HG02938 (cell line): ENCODE data around the gene PAQR3.
"Not testable (repeated sequence)": the region's sequence is repeated elsewhere in the genome, so short reads cannot be mapped to it uniquely, and the experiment has no call there.

ENCODE experiments used
- ATAC-seq: cut with Tn5 transposase; IDR thresholded peaks from one replicate; pipeline ENCODE4 v1.9.1; 2021; ENCODE audit warnings: mild to moderate bottlenecking, moderate library complexity; ENCODE audit not compliant: unreplicated experiment

Gene PAQR3

GRCh38 chr4:78930016-78930629 lies 9.1 kb downstream of the PAQR3 start:
- no peak for ATAC-seq

- ATAC-seq = no peak
Measured at GRCh38 chr4:78928835-78929234, 10.4 kb downstream of the PAQR3 start.

- no peak for ATAC-seq
Measured at GRCh38 chr4:78926826-78927225, 12.4 kb downstream of the PAQR3 start.

- peak; percentile 60 for ATAC-seq
Measured at GRCh38 chr4:78923464-78924312, 15.6 kb downstream of the PAQR3 start.

- no peak for ATAC-seq
Measured at GRCh38 chr4:78922207-78922606, 17.0 kb downstream of the PAQR3 start.

GRCh38 chr4:78910612-78911011 lies 28.6 kb downstream of the PAQR3 start:
- no peak for ATAC-seq

GRCh38 chr4:78908974-78909373 lies 30.3 kb downstream of the PAQR3 start:
- ATAC-seq = not testable (repeated sequence)

GRCh38 chr4:78907638-78908037 lies 31.6 kb downstream of the PAQR3 start:
- ATAC-seq = no peak

GRCh38 chr4:78904143-78904542 lies 35.1 kb downstream of the PAQR3 start:
- ATAC-seq = no peak

- ATAC-seq = no peak
Measured at GRCh38 chr4:78902298-78902697, 36.9 kb downstream of the PAQR3 start.

GRCh38 chr4:78901882-78902281 lies 37.4 kb downstream of the PAQR3 start:
- ATAC-seq = no peak

GRCh38 chr4:78899302-78899701 lies 39.9 kb downstream of the PAQR3 start:
- no peak for ATAC-seq

GRCh38 chr4:78889955-78890354 lies 49.3 kb downstream of the PAQR3 start:
- ATAC-seq = no peak

- no peak for ATAC-seq
Measured at GRCh38 chr4:78885598-78885997, 53.6 kb downstream of the PAQR3 start.

GRCh38 chr4:78880874-78881492 lies 58.3 kb downstream of the PAQR3 start:
- no peak for ATAC-seq

- no peak for ATAC-seq
Measured at GRCh38 chr4:78878031-78878430, 61.2 kb downstream of the PAQR3 start.

GRCh38 chr4:78876568-78877320 lies 62.5 kb downstream of the PAQR3 start:
- ATAC-seq = no peak

- no peak for ATAC-seq
Measured at GRCh38 chr4:78870056-78870455, 69.2 kb downstream of the PAQR3 start.

GRCh38 chr4:78868712-78869111 lies 70.5 kb downstream of the PAQR3 start:
- not testable (repeated sequence) for ATAC-seq

- ATAC-seq = no peak
Measured at GRCh38 chr4:78865451-78865850, 73.8 kb downstream of the PAQR3 start.

GRCh38 chr4:78864405-78865024 lies 74.7 kb downstream of the PAQR3 start:
- ATAC-seq = no peak
